Mesangial cell (primary cell): ENCODE data around the gene FKBP1B. TPM values are rescaled to one million over a fixed set of nuclear protein-coding genes. Genes with fewer than 3 reads are reported as not detected.

ENCODE experiments used
- total RNA-seq: library from RNA; depleted of rRNA; stranded (reverse); fragments of >200 nt; gene quantifications from 2 replicates; pipeline ENCODE4 v1.2.3, GENCODE V29; 2015

Gene FKBP1B
- total RNA-seq, result 15.2 and 25.9 TPM in 2 replicates

GRCh38 chr2:24049485-24050021, at the start of gene FKBP1B:
Gene FKBP1B (plus strand): TSS chr2:24049741. CDS start chr2:24049850, 109 bp downstream.

DNA sequence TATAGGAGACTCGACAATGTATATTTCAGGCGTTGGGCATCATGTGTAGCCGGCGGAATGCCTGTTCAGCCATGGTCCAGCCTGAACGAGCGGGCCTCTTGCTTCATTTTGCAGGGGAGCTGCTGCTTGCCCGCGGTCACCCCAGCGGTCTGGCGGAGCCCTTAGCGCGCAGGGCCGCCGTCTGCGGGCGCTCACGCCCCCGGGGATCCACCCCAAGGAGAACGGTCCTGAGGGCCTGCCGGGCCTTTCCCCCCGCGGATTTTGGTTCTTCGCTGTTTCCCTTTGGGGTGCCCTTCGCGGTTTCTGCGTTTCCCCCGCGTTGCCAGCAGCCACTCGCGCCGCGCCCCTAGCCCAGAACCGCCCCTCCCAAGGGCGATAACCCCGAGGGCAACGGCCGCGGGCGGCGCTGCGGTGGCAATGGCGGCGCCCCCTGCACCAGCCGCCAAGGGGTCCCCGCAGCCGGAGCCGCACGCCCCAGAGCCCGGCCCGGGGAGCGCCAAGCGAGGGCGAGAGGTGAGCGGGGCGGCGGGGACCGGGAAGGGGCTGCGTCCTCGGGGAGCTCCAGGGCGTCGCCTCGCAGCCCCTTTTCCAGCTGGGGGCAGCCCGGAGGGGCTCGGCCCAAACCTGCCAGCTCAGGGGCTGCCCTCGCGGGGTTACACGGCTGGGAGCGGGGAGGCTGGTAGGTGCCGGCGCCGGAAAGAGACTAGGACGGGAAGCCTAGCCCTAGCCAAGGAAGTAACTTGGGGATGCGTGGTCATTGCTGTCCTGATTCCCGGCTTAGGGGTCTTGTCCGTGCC, 39.7 kb upstream of the FKBP1B start, which contains the start of gene MFSD2B:
MFSD2B (plus strand) TSS at position 406 of the 797 bp plus-strand sequence; CDS start at position 418, 12 bp downstream.

GRCh38 chr2:24046930-24047702, 2.4 kb upstream of the FKBP1B start, which contains the start of gene WDCP:
Gene WDCP (minus strand): TSS chr2:24047391. CDS start chr2:24039494, 7,897 bp downstream.

GRCh38 chr2:24075915-24076848, 26.6 kb downstream of the FKBP1B start, which contains the start of gene SF3B6:
Gene SF3B6 (minus strand): TSS chr2:24076326. CDS start chr2:24076229, 97 bp downstream.

DNA sequence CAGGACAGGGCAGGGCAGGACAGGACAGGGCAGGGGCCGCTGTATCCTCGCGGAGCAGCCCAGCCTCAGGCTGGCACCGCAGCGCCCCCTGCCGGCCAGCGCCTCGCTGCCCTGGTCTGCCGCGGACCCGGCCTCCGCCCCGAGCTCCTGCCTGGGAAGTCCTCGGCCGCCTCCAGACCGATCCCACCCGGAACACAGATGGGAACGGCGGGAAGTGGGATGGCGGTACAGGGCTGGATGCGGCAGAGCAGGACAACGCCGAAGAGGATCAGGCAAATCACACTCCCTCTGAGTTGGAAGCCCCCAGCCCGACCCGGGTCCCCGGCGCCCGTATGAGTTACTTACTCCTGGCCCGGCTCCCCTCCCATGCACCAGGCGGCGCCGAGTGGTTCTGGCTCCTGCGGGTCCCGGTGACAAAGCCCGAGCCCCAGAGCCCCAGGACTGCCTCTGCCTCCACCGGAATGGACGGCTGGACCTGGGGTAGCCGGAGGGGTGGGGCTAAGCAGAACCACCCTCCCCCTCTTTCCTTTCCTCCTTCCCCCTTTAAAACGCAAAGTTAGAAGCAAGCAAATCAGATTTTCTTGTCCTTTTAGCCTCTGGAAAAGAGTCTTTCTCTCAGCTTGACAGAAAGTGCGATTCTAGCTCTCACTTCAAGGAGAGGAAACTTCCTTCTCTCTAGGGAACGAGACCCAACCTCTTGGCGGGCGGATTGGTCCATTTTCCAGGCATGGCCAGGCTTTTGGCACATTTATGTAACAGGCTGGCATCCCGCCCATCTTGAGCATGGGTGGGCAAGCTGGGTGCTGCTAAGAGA, 35.1 kb downstream of the FKBP1B start, which contains the start of gene TP53I3:
TP53I3 (minus strand) TSS at position 449 of the 814 bp plus-strand sequence. CDS start 508 bp downstream, outside the sequence.

Other genes with a start within 250 kb of the FKBP1B start
- 2.8 and 3.2 TPM in 2 replicates for gene ATAD2B, start 122.6 kb upstream of the FKBP1B start, total RNA-seq
- 6.6 and 9.3 TPM in 2 replicates for gene UBXN2A, start 109.3 kb upstream of the FKBP1B start, total RNA-seq
- gene MFSD2B, start 39.7 kb upstream of the FKBP1B start, total RNA-seq, result 0.16 and 0.38 TPM in 2 replicates
- gene WDCP, start 2.4 kb upstream of the FKBP1B start, total RNA-seq, result 5.3 and 6.7 TPM in 2 replicates
- gene SF3B6, start 26.6 kb downstream of the FKBP1B start, total RNA-seq, result 108 and 109 TPM in 2 replicates
- gene TP53I3, start 35.1 kb downstream of the FKBP1B start, total RNA-seq, result 46.9 and 68.2 TPM in 2 replicates
- gene PFN4, start 73.6 kb downstream of the FKBP1B start, total RNA-seq, result 0.49 and 1.1 TPM in 2 replicates
- 2.6 and 11.5 TPM in 2 replicates for gene FAM228B, start 73.7 kb downstream of the FKBP1B start, total RNA-seq
- gene FAM228A, start 125.3 kb downstream of the FKBP1B start, total RNA-seq, result 0.51 TPM in 1 of 2 replicates, not detected in the other